DMS 273 treated with DMSO at 0.1 percent for 48 hours (cell line): ENCODE data around the gene KCNN1.

Experiments used
- DNase-seq: peaks from one replicate; lab custom pipeline; 2025; lab: John Stamatoyannopoulos, UW

Gene KCNN1

DNA sequence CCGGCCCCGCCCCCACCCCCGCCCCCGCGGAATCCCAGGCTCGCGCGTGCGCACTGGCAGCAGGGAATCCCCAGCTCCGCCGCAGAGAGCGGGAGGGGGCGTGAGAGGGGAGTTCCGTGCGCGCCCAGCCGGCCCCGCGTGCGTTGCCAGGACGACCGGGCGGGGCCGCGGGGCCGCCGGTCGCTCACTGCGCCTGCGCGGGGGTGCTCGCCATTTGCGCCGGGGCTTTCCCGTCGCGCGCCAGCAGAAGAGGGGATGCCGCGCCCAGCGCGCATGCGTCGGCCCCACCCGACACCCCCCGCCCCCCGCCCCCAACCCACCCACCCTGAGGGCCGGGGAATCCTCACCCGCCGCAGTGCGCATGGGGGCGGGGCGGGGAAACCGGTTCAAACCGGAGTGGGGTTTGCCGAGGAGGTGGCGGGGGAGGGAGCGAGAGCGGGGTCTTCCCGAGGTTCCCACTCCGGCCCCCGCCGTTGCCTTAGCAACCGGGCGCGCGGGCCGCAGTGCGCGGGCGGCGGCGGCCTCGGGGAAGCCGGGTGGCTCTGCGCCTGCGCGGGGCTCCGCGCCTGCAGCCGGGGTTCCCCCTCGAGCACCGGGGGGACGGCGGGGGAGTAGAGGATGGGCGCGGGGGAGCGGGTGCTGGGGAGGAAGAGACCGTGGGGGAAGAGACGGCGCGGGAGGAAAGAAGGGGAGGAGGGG, 18.9 kb upstream of the KCNN1 start:
- DNase-seq: peak; percentile 88

DNA sequence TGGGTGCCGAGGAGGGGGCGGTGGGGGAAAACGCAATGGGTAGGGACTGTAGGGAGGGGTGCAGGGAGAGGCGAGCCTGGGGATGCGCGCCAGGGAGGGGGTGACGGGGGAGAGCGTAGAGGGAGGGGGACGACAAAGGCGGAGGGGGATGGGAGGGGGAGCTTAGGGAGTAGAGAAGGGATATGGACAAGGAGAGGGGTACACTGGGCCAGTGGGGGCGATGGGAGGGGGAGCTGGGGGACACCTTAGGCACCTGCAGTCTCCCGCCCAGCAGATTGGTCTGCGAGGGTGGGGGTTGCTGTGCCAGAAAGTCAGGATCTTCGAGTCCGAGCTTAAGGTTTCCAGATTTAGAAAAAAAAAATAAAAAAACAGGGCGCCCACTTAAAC, 18.4 kb upstream of the KCNN1 start:
- no peak for DNase-seq

DNA sequence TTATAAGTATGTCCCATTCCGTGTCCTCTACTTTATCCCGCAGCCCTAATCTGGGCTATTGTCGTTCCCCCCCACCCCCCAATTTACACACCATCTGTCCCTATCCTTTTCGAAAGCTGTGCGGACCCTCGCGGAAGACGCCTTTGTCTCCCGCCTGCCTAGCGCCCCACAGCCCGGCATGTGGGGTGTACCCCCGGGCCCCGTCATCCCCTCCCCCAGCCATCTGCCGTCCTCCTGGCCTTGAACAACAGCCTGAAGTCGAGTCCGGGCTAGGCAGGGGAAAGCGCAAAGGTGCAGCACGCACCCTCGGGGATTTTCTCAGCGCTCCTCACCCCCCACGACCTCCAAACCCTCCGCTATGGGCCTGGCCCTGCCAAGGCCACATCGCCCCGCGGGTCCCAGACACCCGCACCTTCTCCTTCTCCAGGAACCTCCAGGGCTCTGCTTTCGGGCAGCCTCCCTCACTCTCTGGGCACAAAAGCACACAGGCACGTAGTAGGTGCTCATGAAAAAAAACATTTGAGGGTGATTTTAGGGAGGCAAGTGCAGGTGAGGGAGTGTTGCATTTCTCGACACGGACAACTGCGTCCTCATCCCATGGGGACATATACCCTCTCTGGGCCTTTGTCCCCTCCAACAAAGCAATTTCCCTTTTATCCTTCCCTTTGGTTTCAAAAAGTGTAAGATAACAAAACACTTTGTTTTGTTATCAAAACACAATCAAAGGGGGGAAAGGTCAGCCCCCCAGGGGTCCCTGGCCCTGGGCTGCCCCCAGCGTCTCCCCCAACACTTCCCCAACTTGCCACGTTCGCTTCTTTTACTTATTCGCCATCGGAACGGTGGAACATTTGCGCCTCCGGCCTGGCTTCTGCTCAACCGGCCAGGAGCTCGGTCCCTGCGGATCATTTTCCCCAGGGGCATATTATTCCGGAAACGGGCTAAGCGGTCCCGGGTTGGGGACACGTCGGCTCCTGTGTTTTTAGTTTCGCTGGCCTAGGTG, 17.7 kb upstream of the KCNN1 start:
- no peak for DNase-seq

GRCh38 chr19:17949956-17950309, 17.0 kb upstream of the KCNN1 start:
- DNase-seq: no peak

- no peak for DNase-seq
These were observed 16.4 kb upstream of the KCNN1 start for GRCh38 chr19:17950310-17951156.

GRCh38 chr19:17951157-17951989, 15.5 kb upstream of the KCNN1 start:
- DNase-seq: no peak

- no peak for DNase-seq
These were observed 14.6 kb upstream of the KCNN1 start for GRCh38 chr19:17951990-17952976.

- DNase-seq: no peak
These were observed 13.5 kb upstream of the KCNN1 start for GRCh38 chr19:17953316-17953801.

GRCh38 chr19:17953869-17954268, 13.0 kb upstream of the KCNN1 start:
- no peak for DNase-seq

GRCh38 chr19:17954401-17954800, 12.5 kb upstream of the KCNN1 start:
- no peak for DNase-seq

DNA sequence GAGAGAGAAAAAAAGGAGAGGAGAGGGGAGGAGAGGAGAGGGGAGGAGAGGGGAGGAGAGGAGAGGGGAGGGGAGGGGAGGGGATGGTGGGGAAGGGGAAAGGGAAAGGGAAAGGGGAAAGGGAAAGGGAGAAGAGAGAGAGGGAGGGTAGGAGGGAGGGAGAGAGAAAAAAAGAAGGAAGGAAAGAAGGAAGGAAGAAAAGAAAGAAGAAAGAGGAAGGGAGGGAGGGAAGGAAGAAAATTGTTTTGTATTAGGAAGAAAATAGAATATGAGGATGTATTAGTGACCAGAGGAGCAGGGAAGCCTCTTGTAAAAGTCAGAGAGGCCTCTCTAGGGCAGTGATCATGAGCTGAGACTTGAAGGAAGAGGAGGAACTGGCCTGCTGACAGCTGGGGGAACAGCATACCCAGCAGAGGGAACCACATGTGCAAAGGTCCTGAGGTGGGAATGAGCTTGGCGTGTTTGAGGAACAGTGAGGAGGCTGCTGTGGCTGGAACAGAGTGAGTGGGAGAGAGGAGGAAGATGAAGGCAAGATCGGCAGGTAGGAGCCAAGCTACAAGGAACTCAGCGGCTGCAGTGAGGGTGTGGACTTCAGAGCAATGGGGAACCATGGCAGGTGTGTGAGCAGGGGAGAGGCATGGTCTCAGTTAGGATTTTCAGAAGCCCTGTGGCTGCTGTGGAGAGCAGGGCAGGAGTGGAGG, 9.6 kb upstream of the KCNN1 start:
- DNase-seq: no peak

- no peak for DNase-seq
These were observed 9.0 kb upstream of the KCNN1 start for GRCh38 chr19:17957885-17958284.

GRCh38 chr19:17963936-17964691, 2.8 kb upstream of the KCNN1 start:
- no peak for DNase-seq

DNA sequence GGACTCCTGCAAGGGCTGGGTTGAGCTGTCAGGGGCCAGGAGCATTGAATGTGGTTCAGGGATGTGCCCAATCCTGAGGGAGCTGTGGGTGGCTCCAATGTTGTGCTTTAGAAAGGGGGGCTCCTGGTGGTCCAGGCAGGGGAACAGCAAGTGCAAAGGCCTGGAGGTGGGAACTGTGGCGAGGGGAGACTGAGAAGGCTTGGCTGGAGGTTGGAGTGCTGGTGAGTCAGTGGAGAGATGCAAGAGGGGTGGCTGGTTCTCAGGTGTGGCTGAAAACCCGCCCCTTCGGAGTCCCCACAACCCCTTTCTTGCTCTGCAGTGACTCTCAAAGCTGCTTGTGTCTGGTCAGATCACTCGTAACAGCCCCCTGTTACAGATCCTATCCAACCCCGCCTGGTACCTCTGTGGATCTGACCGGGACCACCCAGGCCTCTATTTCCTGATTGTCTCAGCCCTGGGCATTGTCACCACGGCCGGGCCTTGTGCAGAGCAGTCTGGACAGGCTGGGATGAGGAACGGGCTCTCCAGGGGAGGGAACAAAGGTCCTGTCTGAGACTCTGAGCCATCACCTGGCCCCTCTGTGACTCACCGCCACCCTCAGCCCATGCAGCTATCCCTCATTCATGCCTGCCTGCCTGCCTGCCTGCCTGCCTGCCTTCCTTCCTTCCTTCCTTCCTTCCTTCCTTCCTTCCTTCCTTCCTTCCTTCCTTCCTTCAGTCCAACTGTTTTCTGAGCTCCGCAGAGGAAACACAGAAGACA, 1.4 kb upstream of the KCNN1 start:
- DNase-seq: no peak

GRCh38 chr19:17966129-17966483, 801 bp upstream of the KCNN1 start:
- no peak for DNase-seq

DNA sequence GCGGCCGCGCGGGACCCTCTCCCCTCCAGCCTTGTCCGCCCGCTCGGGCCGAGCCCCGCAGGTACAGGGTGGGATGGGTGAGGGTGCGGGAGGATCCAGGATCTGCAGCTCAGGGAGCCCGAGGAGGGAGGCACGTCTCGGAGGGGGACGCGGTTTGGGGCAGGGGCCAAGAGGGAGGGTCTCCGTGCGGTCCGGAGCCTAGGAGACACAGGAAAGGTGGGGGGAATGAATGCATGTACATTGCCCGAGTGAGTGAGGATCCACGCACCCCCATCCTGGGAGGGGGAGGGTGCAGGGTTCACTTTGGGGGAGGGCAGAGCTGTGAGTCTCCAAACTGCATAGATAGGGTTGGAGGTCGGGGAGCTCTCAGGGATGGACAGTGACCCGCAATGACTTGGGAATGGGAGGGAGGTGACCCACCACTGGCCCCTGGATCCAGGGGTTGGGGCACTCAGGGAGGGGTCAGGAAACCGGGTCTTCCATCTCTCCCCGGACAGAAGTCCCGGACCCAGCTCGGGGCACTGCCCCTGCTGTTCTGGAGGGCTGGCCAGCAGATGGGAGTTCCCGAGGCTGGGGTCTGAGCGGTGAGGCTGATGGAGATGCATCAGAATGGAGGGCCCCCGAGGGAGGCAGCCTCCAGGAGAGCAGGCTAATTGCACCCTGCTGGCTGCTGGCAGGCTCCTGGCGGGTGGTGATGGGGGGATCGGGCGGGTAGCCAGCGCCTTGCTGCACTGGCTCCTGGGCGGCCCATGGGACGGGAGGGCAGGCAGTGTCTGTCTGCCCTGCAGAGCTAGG, 547 bp downstream of the KCNN1 start:
- no peak for DNase-seq

GRCh38 chr19:17968362-17968761, 1.5 kb downstream of the KCNN1 start:
- peak; percentile 20 for DNase-seq
